Fibroblast of upper back skin (primary cell): ENCODE results near the gene ADGRA1.

Source experiments
- DNase-seq: peaks from one replicate; pipeline ENCODE4 v3.0.0-alpha.2; 2013

Gene ADGRA1

DNA sequence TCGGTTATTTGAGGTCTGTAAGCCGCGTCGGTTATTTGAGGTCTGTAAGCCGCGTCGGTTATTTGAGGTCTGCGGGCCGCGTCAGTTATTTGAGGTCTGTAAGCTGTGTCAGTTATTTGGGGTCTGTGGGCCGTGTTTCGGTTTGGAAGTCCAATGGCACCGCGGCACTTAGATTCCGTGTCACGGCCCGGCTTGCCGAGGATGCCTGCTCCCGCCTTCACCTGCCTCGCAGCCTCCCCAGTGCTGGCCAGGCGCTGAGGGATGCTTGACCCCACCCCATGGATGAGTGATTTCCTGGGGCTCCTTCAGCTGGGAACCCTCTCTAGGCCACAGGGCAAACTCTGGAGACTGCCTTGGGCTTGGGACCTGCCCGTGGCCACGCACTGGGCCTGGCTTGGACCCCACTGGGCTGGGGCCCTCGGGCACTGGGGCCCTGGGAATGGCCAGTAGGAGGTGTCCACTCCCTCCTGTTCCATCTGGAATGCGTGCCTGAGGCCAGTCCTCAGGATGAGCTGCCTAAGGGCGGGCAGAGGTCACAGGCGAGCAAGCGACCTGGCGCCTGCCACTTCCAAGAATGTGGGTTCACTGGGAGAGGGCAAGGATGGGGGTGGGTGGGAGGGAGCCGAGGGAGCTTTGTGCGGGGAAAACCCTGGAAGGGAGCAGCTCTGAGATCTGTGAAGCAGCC is 25.6 kb downstream of the ADGRA1 start:
- no peak for DNase-seq

DNA sequence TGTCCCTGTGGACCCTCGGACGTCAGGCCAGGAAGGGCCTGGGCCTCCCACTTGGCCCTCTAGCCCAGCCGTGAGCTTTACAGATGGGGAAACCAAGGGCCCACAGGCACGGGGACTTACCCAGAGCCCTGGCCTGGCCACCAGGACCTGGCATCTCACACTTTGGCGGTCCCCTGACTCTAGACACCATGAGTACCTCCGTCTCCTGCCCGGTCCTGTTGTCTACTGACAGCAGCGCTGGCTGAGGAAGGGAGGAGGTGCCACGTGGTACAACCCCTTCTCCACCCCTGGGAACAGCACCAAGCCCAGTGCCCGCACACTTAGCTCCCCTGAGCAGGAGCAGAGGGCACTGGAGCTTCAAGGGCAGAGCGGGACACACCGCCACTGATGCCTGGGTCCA is 26.1 kb downstream of the ADGRA1 start:
- DNase-seq: no peak

DNA sequence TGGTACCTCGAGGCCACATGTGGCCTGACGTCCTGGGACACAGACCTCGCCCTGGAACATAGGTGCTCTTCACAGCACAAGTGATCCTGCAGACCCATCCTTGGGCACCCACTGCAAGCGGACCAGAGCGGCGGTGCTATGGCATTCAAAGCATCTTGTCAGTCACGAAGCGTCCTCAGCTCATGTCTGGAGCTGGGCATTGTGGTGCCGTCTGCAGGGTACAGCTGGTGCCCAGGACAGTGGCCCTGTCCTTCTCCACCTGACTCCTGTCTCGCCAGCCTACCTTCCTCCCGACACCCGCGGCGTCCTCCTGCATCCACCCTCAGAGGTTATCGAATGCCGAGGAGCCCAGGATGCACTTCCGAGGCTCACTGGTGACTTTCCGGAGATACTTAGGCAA is 26.5 kb downstream of the ADGRA1 start:
- DNase-seq: no peak

DNA sequence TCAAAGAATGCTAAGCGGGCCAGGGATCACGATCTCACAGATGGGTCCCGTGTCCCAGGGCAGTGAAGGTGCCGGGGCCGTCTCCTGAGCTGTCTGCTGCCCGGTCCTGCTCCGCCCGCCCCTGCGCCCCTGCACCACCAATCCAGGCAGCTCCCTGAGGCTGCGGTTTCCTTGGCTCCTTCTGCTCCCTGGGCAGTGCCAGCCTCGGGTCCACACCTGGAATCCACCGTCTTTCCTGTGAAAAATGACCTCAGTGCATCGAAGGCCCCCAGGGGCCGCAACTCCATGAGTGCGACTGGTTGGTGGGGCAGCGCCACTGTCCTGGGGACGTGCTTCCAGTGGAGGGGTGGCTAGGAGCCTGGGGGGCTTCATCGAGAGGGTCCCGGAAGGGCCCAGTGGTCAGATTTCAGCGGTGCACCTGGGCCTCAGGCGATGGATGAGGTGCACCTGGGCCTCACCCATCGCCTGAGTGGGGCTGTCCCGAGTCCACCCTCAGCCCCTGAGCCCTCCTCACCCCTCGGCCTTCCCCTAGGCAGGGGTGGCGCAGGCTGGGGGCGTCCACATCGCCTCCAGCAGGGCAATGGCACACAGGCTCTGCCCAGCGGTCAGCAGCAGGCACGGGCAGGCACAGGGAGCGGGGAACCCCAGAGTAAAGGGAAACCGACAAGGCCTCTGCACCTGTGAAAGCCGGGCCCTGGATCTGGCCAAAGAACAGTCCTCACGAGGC is 27.2 kb downstream of the ADGRA1 start:
- DNase-seq: no peak

DNA sequence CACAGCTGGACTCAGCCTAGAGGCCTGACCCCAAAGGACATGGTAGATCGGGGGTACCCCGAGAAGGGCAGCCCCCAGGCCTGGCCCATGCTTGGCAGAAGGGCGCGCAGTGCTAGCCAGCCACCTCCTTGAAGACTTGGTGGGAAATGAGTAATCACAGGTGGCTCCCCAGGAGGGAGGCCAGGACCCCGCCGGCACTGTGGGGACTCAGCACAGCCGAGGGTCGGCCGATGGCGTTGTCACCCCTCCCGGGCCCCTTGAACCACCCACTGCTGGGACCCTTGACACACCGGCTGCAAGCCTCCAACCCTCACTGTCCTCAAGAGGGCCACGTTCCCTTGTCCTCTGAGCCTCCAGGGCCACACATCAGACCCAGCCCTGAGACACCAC is 27.7 kb downstream of the ADGRA1 start:
- no peak for DNase-seq

DNA sequence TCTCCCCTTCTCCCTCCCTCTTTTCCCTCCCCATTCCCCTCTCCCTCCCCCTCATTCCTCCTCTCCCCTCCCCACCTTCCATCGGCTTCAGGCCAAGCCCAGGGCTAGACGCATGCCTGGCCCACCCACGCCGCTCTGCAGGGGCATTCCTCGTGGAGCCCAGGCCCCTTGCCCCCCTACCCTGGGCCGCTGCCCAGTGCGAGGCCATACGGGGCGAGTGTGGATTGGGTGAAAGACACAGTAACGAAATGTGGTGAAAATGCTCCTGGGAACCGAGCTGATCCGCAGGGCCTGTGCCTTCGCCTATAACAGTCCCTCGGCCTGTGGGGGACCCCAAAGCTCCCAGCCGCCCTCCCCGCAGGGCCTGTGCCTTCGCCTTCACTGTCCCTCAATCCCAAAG is 28.3 kb downstream of the ADGRA1 start:
- DNase-seq: no peak

DNA sequence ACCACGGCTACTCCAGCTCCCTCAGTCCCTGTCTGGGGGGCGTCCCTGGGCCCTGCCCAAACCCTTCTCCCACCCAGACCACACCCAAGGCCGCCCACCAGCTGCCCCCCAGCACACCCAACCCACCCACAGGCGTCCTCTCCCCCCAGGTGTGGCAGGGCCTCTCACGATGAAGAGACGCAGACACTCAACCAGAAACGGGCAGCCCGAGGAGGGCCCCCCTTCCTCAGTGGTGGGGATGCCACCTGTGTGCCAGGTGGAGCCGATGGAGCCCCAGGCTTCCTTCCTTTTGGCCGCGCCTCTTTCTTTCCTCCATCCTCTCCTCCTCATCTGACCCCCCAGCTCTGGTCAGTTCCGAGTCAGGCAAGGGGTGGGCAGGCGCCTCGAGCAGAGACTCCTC is 28.7 kb downstream of the ADGRA1 start:
- DNase-seq: no peak

DNA sequence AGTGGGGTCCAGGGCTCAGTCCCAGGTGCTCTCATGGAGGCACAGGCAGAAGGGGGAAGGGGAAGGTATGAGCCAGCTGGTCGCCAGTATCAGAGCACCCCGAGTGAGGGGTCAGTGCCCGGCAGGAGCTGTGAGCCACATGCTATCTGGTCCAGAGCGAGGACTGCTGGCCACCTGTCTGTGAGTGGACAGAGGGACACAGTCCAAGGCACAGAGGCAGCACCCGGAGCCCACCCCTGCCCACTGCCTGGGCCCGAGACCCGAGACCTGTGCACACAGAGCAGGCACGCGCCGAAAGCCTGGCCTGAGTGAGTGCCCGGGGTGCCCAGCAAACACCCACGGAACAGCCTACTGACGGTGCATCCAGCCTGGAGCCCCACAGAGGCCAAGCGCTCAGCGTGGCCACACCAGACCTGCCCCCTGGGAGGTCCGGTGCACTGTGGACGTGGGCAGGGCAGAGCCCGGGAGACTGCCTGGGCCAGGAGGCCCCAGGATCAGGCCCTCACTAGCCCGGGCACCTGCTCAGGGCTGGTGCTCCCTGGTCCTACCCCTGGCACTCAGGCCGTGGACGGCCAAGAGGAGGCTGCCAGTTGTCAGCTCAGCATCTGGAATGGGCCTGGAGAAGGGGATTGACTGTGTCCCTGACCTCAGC is 29.4 kb downstream of the ADGRA1 start:
- DNase-seq: no peak

DNA sequence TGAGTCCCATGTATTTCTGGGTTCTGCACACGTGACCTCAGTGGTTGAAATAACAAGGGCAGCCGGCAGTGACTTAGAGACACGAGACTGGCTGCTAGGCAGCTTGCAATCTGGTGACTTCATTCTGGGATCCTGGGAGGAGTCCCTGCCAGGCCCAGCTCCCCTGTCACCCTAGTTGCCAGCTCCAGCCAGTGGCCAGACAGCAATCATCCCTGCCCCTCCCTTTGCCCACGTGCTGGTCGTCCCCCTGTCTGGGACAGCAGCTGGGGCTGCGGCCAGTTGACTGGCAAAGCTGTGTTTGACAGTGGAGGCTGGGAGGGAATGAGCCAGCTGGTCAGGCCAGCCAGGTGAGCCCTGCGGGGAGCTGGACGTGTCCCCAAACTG is 30.0 kb downstream of the ADGRA1 start:
- DNase-seq: no peak

DNA sequence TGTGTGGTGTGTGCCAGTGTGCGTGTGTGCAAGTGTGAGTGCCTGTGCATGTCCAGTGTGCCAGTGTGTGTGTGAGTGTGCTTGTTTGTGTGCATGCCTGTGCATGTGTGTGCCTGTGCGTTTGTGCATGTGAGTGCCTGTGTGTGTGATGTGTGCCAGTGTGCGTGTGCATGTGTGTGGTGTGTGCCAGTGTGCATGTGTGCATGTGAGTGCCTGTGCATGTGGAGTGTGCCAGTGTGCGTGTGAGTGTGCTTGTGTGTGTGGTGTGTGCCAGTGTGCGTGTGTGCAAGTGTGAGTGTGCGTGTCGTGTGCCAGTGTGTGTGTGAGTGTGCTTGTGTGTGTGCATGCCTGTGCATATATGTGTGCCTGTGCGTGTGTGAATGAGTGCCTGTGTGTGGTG is 33.8 kb downstream of the ADGRA1 start:
- no peak for DNase-seq

DNA sequence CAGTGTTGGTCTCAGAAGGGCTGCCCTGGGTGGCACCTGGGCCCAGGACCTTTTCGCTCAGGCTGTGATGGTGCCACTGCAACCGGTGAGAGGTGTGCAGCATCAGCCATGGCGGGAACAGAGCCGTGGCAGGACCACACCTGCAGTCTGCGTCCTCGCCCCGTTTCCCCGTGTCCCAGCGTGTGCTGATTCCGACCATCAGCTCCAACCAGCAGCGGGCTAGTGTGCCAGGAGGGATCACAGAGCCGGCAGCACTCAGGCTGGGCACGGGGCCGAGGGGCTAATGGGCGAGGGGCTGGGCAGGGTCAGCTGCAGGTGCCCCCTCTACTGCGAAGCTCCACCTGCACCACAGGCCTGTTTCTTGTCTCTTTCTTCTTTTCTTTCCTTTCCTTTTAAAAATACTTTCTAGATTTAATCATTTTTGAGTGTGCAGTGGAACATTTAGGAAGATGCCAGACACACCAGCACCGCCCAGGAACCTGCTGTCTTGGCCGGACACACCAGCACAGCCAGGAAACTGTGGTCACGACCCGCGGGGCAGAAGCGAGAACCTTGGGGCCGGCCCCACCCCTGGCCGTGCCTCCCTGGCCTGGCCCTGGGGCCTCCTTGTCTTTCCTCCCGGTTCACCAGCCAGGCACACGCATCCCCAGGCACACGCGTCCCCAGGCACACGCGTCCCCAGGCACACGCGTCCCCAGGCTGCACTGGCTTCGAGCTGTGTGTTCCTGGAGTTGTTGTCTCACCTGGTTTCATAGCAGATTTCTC is 34.6 kb downstream of the ADGRA1 start:
- no peak for DNase-seq

DNA sequence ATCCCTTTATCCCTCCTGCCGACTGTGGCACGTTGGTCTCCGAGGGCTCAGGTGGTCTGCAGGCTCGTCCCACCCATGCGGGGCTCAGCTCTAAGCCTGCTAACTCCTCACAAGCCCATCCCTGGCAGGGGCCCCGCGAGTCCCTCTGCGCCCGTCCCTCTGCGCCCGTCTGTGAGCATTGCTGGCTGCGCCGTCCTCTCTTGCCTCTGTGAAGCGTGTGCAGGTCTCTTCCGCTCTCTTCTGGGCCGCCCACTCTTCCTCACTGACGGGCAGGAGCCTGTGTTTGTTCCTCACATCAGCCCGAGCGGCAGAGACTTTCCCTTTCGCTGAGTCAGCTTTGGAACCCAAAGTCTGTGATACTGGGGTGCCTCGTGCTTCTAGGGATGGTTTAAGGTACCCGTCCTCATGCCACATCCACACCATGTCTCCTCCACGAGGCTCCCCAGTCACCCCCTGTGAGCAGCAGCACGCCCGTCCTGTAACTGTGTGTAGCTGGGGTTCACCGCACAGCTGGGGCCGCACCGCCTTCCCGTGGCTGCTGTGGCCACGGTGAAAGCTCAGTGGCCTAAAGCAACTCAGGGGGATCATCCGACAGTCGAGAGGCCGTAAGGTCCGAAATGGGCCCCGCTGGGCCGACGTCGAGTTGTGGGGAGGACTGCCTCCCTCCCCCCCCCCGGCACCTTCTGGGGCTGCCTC is 35.5 kb downstream of the ADGRA1 start:
- DNase-seq: no peak

DNA sequence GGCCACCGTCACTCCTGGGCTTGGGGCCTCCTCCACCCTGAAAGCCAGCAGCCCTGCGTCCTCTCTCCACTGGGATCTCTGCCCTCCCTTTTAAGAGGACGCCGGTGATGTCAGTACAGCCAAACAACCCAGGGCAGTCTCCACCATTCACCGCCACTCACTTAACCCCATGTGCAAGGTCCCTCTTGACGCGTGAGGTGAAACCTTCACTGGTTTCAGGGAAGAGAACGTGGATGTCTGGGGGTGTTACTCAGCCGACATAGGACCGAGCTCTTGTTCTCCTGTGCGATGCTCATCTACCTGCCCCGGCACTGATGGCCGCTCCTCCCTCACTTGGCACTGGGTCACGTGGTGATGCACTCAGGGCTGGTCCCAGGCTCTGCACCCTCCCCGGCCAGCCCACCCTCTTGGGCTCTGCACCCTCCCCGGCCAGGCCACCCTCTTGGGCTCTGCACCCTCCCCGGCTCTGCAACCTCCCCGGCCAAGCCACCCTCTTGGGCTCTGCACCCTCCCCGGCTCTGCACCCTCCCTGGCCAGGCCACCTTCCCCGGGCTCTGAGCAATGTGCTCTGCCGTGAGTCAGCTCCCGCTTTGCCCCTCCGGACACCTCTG is 36.1 kb downstream of the ADGRA1 start:
- no peak for DNase-seq

DNA sequence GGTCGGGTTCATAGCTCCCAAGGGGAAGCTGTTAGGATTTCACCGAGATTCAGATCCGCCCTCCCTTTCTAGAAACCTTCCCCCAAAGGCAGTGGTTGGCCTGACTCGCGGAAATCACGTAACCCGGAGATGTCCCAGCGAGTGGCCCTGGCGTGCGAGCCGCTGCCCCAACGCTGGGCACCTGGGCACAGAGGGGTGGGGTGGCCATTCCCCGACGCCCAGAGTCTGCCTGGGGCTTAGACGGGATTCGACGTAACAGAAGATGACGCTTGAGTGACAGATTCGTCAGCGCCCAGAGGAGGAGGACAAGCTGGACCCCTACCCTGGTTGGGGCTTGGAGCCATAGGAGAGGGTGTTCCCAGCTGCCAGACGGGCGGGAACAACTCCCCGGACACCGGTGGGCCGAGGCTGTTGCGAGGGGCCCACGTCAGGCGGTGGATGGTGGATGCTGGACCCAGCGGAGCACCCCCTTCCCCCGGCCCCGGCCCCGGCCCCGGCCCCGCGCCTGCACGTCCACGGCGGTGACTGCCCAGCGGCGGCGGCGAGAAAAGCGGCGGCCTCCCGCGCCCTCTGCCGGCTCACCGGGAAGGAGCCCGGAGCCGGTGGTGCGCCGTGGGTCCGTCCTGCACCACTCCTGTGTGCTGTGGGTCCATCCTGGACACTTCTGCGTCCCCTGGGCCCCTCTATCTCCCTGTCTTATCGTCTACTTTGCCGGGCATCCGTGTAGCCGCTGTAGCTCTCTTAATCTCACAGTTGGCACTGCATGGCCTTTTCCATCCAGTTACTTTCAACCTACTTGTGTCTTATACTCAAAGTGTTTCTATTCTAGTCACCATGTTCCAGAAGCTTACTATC is 36.9 kb downstream of the ADGRA1 start:
- DNase-seq: no peak

DNA sequence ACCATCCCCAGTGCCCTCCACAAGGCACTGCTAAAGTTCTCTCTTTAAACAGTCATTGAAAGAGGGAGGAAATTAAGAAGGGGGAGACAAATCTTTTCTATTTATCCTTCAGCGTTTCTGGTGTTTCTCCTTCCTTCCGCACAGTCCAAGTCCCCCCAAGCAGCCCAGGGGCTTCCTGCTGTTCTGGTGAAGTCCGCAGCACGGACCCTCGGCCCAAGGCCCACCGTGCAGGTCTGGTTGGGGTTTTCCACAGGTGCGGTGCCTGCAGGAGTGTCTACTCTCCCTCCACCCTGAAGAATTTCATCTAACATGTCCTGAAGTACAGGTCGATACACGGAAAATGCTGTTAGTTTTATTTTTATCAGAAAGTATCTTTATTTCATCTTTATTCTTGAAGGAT is 38.2 kb downstream of the ADGRA1 start:
- DNase-seq: no peak

DNA sequence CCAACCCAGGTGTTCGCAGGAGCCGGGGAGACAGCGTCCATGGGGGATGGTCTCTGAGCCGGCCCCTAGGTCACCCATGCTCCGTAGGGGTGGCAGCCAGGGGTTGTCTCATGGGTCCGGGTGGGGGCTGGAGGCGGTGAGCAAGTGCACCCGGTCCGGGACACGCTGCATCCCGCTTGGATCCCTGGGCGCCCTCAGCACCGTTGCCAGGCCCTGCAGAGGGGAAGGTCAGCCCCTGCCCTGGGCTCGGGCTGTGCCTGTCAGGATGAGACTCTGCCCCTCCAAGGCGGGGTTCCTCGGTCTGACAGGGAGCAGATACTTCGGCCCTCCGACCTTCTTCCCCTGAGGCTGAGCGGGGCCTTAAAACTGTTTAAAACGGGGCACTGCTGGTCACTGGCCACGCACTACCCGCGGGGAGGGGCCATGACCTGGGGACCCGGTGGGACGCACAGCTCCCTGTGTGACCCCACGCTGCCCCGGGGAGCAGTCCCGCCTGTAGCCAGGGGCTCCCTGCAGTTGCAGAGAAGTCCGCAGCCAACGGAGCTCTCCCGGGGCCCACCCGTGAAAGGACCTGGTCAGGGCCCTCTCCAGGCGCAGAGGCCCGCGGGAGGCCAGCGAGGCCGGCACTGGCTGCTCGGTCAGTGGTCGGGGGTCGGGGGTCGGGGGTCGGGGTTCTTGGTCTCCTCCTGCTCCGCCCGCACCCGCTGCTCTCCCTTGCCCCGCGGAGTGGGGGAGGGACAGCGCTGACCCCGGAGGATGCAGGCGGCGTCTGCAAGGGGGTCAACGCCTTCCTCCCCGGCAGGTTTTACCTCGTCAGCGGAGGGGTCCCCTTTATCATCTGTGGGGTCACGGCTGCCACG is 38.9 kb downstream of the ADGRA1 start:
- no peak for DNase-seq

DNA sequence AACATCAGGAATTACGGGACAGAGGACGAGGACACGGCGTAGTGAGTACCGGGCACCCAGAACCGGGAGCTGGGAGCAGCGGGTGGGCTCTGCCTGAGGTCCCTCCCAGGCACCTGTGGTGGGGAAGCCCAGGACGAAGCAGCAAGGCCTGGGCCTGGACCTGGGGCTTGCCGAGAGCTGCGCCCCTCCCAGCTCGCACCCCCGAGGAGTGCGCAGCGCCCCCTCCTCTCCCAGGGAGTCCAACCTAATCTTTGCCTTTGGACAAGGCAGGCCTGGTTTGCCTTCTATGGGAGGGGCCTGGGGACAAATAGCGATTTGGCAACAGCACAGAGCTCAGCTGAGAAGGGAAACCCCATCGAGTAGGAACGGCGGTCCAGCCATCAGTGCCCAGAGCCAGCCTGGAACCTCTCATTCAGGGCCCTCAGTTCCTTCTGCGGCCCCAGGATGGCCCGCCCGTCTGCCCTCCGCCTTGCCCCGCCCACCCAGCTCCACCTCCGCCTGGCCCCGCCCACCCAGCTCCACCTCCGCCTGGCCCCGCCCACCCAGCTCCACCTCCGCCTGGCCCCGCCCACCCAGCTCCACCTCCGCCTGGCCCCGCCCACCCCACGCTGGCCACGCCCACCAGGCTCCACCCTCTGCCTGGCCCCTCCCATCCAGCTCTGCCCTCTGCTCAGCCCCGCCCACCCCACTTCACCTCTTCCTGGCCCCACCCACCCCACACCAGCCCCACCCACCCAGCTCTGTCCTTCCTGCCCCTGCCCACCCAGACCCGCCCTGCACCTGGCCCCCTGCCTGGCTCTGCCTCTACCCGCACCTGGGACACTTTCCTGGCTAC is 39.8 kb downstream of the ADGRA1 start:
- no peak for DNase-seq

DNA sequence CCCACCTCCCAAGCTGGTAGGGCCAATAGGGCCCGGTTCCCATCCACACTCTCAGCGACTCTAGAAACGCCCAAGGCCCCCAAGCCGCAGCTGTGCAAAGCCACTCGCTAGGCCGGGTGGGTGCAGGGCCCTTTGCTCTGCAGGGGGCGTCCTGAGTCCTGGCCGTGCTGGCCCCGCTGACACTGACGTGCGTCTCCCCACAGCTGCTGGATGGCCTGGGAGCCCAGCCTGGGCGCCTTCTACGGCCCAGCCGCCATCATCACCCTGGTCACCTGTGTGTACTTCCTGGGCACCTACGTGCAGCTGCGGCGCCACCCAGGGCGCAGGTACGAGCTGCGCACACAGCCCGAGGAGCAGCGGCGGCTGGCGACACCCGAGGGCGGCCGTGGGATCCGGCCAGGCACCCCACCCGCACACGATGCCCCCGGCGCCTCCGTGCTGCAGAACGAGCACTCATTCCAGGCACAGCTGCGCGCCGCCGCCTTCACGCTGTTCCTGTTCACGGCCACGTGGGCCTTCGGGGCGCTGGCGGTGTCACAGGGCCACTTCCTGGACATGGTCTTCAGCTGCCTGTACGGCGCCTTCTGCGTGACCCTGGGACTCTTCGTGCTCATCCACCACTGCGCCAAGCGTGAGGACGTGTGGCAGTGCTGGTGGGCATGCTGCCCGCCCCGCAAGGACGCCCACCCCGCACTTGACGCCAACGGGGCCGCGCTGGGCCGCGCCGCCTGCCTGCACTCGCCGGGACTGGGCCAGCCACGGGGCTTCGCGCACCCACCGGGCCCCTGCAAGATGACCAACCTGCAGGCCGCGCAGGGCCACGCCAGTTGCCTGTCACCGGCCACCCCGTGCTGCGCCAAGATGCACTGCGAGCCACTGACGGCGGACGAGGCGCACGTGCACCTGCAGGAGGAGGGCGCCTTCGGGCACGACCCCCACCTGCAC is 40.7 kb downstream of the ADGRA1 start:
- DNase-seq: no peak
